GM19468 (cell line): ENCODE data around the gene CUEDC1.
"Not testable (repeated sequence)": the region's sequence is repeated elsewhere in the genome, so short reads cannot be mapped to it uniquely, and the experiment has no call there.

Source experiments
- ATAC-seq: cut with Tn5 transposase; IDR thresholded peaks from one replicate; pipeline ENCODE4 v1.9.1; 2021; ENCODE audit warnings: mild to moderate bottlenecking, moderate library complexity, moderate number of reproducible peaks; ENCODE audit not compliant: unreplicated experiment; ENCODE audit errors: extremely low read depth

Gene CUEDC1

DNA sequence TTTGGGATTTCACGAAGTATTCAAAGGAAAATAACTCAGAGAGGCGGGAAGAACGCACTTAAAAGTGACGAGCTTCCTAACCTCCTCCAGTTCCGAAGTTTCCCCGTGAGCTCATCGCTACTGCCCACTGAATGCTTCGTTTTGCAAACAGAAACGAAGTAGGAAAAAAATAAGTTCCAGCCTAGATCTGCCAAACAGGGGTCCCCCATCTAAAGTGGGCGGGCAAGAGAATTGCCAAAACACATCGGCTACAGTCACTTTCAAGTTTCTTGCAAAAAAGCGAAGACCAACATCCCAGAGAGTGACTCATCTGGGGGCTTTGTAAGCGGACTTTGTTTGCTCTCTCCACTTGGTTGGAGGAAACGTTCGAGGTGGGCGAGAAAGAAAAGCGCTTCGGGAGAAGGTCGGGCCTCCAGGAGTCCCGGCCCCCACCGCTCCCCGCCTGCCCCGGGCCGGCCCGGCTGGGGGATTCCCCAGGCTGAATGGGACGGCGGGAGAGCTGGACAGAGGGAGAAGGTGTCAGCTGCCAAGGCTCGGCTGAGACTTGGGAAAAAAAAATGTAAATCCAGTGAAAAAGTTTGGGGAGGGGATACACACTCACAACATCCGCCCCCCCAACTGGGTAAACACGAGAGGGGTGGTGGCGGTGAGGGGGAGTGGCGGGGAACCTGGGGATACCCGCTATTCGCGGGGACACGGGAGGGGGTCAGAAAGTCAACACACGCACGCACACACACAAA lies 31.8 kb upstream of the CUEDC1 start:
- ATAC-seq, result no peak

DNA sequence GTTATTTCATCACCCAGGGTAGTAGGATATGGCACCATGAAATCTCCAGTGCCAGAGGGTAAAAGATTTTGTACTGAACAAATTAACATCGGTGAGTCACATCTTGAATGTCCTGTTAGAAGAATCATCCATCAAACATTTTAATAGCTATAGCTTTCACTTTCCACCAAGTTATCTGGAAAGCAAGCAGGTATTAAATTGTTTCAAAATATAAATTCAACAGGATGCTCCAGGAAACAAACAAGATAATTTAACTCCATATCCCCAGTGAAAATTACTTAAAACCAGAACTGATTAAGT lies 30.4 kb upstream of the CUEDC1 start:
- no peak for ATAC-seq

DNA sequence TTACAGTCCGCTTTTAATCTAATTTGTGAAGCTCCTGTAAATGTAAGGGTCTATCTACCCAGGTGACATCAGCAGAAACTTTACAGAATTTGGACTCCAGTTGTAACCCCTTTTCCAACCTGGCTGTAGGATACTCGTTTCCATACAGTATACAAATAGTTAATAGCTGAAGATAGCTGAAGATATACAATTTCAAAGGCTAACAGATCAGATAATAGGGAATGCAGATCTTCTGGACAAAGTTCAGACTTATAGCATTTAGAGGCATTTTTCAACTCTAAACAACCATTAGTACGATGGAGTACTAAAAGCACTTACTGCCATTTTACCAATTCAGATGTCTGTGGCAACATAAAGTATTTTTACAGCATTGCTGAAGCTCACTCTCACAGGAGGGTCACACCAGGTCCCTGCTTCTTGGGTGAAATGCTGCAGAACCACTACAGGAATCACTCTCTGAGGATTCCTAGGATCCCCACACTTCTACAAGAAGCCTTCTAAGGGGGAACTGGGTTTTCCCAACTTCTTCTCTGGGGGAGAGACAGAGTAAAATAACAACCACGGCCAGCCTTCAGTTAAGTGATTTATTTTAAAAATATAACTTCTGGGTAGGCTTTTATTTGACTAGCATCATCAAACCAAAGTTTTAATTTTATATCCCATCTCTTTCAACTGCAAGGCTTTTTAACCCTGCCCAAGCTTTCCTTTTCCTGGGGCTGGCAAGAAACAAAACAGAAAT lies 29.9 kb upstream of the CUEDC1 start:
- ATAC-seq, result no peak

DNA sequence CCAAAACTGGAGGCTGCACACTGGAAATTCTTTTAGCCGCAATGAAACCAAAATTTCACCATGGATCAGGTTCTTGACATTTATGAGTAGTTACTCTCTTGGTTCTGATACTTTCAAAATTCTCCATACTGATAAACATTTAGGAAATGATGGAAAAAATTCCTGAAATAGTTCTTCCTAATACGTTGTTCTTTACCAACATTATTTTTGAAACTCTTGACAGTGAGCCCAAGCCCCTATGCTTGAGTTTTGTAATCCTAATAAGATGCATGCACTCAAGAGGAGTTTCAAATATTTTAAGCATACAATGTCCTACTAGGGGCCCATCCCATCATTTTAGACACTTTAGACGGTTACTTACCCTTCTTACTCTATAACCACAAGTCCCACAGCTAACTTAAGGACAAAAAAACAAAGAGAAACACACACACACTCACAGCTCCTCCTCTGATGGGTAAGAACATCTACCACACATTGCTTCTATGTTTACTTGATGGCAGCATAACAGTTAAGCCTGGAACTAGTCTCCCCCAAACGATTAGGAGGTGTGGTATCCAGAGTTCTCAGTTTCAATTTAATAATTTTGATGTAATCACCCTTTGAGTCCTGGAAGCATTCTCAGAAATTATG lies 29.2 kb upstream of the CUEDC1 start:
- ATAC-seq, result no peak

DNA sequence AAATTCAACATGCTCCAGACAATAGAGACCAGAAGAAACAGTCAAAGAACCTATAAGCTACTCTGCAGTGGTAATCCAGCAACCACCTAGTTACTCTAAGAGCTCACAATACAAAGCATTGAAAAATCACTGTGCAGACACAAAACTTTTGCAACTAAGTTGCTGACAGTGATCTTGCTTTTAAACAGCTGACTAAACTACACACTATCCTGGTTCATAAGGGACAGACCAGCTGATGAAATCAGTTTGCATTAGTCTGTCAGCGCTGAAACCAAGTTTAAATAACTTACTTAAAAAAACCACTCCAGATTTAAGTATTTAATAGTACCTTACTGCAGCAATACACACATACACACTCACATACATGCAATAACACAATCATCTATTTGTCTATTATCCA lies 28.2 kb upstream of the CUEDC1 start:
- no peak for ATAC-seq

DNA sequence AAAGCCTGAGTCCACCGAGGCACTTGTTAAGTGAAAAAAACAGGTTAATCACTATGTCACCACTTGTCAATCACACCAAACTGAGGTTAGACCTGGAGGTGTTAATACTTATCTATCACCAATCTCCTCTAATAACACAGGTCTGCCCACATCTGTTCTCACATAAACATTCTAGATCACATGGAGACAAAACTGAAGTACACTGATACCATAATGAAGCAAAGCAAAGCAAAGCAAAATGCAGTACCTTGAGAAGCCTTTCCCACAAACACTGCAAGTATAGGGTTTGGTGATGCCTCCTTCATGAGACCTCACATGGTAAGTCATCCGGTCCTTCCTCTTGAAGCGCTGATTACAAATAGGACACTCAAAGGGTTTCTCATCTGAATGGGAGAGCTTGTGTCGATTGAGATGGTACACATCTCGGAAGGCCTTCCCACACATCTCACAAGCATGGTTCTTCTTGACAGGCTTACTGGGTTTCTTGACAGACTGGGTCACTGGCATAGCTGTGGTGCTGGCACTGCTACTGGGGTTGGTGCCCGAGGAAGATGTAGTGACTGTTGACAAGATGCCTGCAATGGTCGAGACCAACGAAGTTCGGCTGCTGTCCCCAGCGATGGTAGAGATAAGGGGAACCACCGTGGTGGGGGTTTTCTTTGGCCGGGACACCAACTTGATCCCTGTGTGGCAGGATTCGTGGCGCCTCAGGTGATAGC lies 27.4 kb upstream of the CUEDC1 start:
- ATAC-seq, result no peak

DNA sequence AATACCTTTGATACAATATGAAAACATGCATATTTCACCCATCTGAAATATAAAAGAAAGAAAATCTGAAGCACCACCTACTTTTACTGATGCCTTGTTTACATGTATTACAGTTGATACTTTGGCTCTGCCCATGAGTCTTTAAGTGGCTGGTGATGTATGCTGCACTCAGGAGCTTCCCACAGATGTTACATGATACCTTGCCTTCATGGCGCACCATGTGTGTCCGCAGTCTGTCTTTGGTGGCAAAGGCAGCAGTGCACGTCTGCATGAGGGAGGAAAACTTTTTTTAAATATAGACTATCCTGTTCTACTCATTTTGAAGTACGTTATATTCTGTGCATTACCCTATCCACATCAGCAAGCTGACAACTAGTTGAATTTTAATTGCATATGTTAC lies 25.3 kb upstream of the CUEDC1 start:
- ATAC-seq, result no peak

DNA sequence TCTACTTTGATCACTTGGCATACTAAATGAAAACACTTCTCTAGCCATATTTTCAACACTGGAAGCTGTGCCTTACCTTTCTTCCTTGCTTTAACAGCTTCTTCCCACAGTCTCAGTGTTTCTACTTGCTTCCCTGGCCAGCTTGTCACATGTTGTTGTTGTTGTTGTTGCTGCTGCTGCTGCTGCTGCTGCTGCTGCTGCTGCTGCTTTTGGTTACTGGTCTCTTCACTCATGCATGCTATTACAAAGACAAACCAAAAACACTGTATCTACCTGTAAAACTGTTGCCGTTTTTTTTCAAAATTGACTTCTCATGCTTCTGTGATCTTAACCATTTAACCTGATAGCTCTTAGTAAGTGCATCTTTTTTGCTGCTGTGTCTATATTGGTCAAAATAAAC lies 23.9 kb upstream of the CUEDC1 start:
- ATAC-seq, result no peak

DNA sequence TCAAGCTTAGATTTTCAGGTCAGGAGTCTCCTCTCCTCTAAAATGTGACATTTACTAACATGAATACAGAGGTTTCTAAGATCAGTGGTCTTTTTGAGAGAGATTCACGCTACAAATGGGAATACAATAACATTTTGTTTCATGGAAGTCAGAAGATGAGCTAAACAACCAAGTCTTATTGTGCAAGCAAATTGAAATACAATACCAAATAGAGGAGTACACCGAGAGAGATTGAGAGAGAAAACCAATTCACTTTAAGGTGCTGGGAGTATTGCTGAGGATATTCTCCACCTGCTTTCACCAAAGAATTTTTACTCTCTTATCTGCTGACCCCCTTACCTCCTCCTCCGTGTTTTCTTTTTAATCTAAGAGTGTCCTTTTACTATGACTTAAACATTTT lies 21.4 kb upstream of the CUEDC1 start:
- ATAC-seq, result no peak

DNA sequence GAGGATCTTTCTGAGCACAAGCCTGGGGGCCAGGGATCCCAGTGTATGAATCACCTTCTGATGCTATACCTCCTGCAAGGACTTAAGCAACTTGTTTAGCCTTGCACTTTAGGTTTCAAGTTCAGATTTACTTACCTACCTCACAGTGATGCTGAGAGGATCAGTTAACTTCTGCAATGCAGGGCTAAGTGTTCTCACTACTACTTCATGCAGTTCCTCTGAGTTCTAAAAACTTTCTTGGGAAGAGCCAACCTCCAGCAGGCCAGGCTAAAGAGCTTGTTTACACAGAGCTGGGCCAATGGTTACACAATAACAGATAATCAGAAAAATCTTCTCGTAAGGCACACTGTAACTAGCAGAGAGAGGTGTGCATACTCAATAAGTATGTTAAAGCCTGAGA lies 19.8 kb upstream of the CUEDC1 start:
- ATAC-seq, result no peak

DNA sequence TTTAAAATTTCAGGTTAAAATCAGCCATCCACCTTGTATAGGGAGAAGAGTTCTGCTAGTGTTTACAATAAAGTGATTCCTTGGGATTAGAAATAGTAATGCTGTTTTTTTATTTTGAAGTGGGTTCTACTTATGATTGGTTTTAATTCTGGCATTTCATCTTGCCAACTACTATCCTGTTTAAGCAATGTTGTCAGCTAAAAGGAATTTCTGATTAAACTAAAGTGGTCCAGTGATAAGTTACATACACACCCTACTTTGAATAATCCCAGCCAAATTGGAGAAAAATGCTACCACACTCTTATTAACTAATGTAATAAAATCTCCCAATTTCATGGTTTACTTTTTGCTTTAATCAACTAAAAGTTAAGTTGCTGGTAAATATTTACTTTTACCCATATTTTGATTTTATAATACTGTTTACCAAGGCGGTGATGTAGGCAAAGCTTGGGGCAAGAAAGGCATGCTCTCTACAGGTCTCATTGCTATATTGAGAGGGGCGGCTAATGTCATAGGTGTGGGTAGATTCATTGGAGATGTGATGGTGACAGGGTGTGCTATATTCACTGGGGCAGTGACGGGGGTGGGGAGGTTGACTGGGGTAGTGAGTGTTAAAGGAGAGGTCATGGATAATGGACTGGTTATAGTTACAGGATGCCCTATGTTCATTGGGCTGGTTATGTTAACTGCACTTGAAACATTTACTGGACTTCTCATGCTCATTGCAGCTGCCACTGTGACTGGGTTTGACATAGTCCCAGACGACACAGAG lies 19.0 kb upstream of the CUEDC1 start:
- ATAC-seq, result not testable (repeated sequence)

DNA sequence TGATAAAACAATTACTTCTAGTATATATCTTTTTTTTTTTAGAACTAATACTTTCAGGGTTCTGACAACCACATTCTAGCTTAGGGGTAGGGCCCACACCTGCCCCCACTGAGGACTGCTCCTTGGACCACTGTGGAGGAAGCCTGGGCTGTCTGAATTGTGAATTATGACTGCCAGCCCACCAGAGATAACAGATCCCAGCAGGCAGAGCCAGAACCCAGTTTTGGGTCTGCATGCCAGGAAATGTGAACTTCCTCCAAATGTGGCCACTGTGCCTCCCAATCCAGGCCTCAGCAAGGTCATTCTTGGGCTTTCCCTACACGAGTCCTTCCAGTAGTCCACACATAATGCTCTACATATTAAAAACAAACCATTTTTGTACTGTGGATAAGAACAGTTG lies 16.9 kb upstream of the CUEDC1 start:
- ATAC-seq, result no peak

DNA sequence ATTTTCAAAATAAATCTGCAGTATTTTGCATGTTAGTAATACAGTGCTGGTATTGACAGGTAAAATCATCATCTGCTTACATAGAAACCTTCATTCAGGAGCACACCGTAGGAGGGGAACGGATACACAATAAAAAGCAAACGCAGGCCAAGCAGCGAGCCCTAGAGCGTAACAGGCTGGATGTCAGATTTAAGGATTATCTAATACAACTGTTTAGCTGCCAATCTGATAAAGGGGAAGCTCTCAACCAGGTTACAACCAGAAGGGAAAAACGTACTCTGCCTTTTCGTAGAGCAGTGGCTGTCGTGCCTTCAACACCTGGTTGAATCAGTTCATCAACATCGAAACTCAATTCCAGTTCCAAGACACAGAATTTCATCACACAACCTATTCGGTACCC lies 16.4 kb upstream of the CUEDC1 start:
- no peak for ATAC-seq

DNA sequence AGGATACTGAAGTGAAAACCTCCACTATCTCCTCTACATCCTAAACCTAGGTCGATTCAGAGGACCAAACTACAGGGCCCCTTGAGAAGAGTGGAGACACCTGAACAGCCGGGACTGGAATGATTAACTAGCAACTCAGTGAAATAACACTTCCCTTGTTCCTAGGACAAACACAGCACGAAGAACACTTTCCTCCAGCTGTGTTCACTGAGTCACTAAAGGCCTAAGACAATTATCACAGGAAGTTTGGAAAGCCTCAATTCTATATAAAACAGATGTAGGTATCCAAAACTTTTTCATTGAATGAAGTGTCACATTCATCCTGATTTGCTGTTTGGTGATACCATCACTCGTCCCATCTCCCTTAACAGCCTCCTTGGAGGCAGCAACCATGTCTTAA lies 15.5 kb upstream of the CUEDC1 start:
- no peak for ATAC-seq

DNA sequence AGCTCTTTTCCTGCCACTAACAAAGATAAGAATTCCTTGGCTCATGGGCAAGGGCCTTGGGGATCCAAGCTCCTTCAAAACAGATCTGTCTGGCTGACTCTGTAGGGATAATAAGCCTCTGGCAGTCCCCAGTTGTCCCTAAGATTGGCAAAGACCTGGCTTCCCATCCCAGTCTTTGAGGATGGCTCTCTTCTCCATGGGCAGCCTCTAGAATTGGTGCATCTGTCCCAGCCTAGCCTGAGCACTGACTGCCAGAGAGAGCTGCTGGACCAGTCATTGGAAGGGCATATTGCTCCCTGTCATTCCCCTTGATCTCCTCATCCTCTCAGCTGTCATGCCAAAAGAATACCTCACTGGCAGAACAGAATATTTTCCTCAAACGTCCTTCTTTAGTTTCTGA lies 13.2 kb upstream of the CUEDC1 start:
- ATAC-seq, result no peak

DNA sequence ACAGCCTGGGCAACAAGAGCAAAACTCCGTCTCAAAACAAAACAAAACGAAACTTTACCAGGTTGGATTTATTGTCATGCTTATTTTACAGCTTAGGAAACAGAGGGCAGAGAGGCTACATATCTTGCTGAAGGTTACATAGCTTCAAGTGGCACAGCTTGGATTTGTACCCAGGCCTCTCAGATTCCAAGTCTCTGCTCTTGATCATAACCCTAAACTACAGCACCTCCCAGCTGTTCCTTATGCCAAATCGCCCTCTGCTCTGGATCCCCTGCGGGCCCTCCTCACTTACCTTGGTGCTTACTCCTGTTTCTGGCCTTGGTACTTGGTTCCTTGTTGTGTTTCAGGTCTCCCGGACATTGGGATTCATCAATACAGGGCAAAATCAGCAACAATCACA lies 11.7 kb upstream of the CUEDC1 start:
- no peak for ATAC-seq

DNA sequence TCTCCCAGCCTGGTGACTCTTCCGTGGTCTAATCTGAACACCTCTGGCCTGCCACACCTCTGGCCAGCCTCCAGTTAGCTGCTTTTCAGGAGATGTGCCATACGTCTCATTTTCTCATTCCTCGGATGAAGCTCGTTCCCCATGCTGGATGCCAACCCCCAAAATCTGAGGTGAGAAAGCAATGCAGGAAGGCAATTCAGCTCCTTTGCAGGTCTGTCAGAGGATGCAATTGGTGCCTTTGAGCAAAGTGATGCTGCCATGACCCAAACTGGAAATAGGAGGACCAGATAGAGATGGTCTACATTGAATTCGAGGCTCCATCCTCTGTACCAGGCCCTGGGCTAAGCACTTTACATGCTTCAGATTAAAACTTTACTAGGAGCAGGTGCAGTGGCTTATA lies 11.0 kb upstream of the CUEDC1 start:
- no peak for ATAC-seq

DNA sequence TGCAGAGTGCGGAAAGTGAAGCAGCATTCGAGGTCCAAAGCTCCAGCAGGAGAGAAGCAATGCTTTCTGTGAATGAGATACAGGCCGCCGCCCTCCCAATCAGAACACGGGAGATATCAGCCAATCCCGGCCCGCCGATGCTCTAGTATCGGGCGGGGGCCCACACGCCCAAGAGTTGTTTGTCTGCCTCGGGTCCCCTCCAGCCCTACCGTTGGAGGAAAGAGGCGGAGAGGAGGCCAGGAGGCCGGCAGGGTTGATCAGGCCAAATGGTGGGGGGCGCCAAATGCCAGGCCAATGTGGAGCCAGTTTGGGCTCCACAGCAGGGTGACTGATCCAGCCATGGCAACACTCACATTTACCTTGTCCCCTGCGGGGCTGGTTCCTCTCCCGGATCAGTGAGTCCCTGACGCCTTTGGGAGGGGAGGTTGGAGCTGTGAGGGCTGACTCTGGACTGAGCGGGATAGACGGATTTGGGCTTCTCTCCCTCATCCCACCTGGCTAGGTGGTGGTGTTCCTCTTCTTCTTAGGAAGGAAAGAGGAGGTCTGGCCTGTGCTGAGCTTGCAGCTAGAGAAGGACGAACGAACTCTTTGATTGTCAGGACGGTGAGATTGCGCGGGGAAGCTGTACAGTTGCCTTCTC lies 10.4 kb upstream of the CUEDC1 start:
- no peak for ATAC-seq

DNA sequence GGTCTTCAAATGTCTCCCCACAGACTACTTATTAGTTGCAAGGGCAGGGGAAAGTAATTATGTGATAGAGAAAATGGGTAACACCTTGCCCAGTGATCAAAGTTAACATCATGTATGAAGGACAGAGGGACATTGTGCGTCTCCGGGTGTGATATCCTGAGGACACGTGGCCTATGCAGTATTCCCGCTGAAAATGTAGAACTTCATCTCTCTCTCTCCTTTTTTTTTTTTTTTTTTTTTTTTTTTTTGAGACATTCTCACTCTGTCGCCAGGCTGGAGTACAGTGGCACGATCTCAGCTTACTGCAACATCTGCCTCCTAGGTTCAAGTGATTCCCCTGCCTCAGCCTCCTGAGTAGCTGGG lies 7.9 kb upstream of the CUEDC1 start:
- ATAC-seq, result no peak
